Activated gamma-delta T cell (primary cell): ENCODE data around the gene PPARG.
"Not testable (repeated sequence)": the region's sequence is repeated elsewhere in the genome, so short reads cannot be mapped to it uniquely, and the experiment has no call there.

Source experiments
- DNase-seq: peaks from one replicate; lab custom pipeline; 2025; lab: John Stamatoyannopoulos, UW

Gene PPARG

GRCh38 chr3:12443781-12444522 is 155.1 kb downstream of the PPARG start:
- no peak for DNase-seq

DNA sequence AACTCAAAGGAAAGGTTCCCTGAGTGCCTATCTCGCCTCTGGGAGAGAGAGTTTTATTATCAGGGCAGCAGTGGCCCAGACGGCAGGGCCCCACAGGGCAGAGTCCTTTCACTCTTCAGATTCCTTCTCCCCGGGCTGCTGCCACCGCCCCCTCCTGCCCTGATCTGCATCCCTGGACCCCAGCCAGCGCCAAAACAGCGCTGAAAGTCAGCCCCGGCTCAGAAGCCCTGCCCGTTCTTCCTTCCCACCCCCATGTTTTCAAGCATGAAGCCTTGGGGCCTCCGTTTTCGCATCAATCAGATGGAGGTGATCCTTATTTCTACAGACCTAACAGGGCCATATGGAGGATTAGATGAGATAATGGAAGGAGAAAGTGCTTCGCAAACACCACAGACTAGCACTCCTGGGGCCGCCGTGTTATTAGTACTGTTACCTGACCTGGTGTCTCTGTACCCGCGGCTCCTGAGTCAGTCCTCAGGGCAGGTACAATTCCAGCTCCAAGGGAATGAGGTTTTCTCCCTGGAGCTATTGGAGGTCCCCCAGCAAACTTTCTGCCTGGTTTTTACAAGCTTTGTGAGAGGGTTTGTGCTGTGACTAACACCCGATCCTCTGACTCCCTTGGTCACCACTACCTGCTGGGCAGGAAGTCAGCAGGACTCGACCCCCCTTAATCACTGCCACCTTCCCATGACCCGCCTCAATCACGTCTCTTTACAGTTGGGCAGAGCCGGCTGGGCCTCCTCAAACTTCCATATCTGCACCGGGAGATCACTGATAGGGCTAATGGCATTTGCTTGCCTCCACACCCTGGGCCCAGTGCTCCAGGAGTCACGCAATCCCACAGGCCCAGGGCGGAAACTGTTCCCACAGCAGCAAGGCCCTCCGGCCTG is 156.0 kb downstream of the PPARG start:
- no peak for DNase-seq

GRCh38 chr3:12445523-12446240 is 156.8 kb downstream of the PPARG start:
- no peak for DNase-seq

GRCh38 chr3:12446298-12446697 is 157.4 kb downstream of the PPARG start:
- DNase-seq = no peak

- no peak for DNase-seq
These were observed 158.2 kb downstream of the PPARG start for GRCh38 chr3:12447075-12447474.

- DNase-seq = not testable (repeated sequence)
These were observed 159.7 kb downstream of the PPARG start for GRCh38 chr3:12448404-12449202.

DNA sequence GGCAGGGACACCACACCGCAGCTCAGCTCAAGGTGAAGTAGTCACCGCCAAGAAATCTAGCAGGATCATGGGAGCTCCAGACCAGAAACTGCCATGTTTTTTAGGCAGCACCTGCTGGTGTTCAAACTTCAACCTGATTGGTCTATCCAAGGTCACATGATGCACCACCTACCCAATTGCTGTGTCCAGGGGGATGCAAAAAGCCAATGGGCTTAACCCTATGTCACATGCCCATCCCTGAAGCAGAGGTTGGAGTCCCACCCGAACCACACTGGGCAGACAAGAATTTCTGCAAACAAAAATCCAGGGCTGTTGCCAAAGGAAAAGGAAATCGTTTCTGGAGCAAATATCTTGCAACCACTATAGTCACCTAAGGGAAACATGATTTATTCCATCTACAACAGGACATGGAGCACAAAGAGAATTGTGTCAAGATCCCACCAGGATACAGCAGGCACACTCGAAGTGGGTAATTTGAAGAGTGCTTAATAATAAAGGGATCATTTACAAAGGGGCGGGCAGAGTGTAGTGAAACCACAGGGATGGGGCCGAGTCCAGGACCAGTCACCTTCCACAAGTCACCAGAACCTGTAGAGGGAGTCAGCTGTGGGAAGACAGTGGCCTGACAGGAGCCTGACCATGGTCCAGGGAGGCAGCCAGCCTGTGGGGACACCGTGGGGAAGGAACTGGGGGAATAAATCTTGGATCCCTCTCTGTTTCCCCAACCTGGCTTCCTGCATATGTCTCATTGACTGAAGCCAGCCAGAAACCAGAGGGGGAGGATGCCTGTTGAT is 161.2 kb downstream of the PPARG start:
- no peak for DNase-seq

DNA sequence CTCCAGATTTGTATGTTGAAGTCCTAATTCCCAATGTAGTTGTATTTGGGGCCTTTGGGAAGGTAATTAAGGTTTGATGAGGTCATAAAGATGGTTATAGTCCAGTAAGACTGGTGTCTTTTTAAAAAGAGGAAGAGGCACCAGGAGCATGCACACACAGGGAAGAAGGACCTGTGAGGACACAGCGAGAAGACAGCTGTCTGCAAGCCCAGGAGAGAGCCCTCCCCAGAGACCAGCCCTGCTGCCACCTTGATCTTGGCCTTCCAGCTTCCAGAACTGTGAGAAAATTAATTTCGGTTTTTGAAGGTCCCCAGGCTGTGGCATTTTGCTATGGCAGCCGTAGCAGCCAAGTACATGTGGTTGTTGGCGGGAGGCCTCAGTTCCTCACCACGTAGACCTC is 162.6 kb downstream of the PPARG start:
- no peak for DNase-seq

DNA sequence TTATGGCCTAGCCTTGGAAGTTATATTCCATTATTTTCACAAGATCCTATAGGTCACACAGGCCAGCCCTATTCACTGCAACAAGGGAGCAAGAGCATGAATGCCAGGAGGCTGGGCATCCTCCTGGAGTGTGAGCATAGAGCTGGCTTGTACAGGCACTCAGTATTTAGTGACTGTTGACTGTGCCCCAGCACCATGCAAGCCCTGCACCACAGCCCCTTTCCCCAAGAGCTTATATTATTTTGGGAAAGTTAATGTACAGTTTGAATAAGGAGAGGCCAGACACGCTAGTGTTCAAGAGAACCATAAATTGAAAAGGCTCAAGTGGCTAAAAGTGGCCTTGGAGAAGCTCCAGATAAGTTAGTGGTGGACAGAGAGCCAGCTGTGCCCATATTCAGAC is 163.1 kb downstream of the PPARG start:
- DNase-seq = no peak

GRCh38 chr3:12452361-12453330 is 163.8 kb downstream of the PPARG start:
- no peak for DNase-seq

- no peak for DNase-seq
These were observed 165.4 kb downstream of the PPARG start for GRCh38 chr3:12454076-12454815.

- no peak for DNase-seq
These were observed 165.9 kb downstream of the PPARG start for GRCh38 chr3:12454816-12455121.

DNA sequence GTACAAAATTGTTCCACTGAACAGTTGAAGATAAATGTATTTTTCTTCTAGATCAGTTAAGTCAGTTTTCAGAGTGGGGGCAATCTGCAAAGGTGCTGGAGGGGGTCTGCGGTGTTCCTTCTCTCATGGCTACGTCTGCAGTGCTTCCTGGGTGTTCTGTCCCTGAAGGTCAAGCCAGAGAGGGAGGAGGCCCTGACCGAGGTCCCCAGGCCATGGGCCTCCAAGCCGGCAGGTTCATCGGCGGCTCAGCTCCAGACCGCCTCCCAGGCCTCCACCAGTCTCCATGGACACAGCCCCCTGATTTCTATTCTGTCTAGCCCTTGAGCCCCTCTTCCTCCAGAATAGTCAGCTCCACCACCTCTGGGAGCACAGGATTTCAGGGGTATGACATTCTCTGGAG is 166.9 kb downstream of the PPARG start:
- no peak for DNase-seq

- no peak for DNase-seq
These were observed 167.6 kb downstream of the PPARG start for GRCh38 chr3:12456441-12456840.

DNA sequence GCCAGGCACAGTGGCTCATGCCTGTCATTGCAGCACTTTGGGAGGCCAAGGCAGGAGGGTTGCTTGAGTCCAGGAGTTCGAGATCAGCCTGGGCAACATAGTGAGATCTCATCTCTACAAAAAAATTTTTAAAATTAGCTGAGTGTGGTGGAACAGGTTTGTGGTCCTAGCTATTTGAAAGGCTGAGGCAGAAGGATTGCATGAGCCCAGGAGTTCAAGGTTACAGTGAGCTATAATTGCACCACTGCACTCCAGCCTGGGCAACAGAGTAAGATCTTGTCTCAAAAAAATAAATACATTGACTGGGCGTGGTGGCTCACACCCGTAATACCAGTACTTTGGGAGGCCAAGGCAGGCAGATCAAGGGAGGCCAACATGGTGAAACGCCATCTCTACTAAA is 168.5 kb downstream of the PPARG start:
- not testable (repeated sequence) for DNase-seq

GRCh38 chr3:12458901-12459300 is 170.0 kb downstream of the PPARG start:
- no peak for DNase-seq

DNA sequence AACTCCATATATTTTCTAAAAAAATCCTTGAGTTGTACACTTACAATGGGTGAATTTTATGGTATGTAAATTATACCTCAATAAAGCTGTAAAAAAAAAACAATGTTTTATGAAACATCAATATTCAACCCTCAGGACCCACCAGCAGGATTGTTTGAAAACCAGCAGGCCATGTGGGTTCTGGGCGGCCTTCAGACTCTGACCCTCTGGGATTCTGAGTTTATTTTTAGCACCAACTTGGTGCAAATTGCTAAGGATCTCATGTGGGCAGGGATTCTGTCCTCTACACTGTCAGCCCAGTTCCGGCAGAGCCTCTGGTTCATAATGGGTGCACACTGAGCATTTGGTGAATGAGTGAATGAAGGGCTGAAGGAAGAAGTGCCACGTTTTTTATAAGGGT is 171.3 kb downstream of the PPARG start:
- no peak for DNase-seq

GRCh38 chr3:12461097-12461649 is 172.3 kb downstream of the PPARG start:
- no peak for DNase-seq
